Heart right ventricle (tissue), 16 donors: Measurements from ENCODE around the gene TMEM109. TPM values are rescaled to one million over a fixed set of nuclear protein-coding genes. Genes with fewer than 3 reads are reported as not detected.

Experiments used
- ATAC-seq, 8 donors: fragments of 200-7000 bp; cut with Tn5 transposase; one replicate each; pipeline ENCODE4 v1.9.1; 2020; ENCODE audit warnings: mild to moderate bottlenecking in 8 of 8, moderate library complexity in 8 of 8, moderate number of reproducible peaks in 1 of 8
- DNase-seq, 2 donors: peaks; one replicate each; pipeline ENCODE4 v3.0.0-alpha.2; 2020
- H3K27ac ChIP-seq, 10 donors: fragments of 200-600 bp; sonication (generic) in 2 of 10; one replicate each; pipeline versions ENCODE4 v1.5.0 to v1.8.0; 2020 to 2022; ENCODE audit warnings: mild to moderate bottlenecking in 3 of 10
- H3K27me3 ChIP-seq, 7 donors: fragments of 200-600 bp; one replicate each; pipeline ENCODE4 v1.8.0; 2021 to 2022; ENCODE audit warnings: mild to moderate bottlenecking in 2 of 7
- H3K36me3 ChIP-seq, 9 donors: fragments of 200-600 bp; sonication (generic) in 1 of 9; one replicate each; pipeline versions ENCODE4 v1.5.0 to v1.8.0; 2020 to 2022; ENCODE audit warnings: mild to moderate bottlenecking in 2 of 9
- H3K4me1 ChIP-seq, 9 donors: fragments of 200-600 bp; sonication (generic) in 1 of 9; one replicate each; pipeline versions ENCODE4 v1.5.0 to v1.8.0; 2020 to 2022; ENCODE audit warnings: mild to moderate bottlenecking in 4 of 9
- H3K4me3 ChIP-seq, 10 donors: fragments of 200-600 bp; sonication (generic) in 2 of 10; one replicate each; pipeline versions ENCODE4 v1.5.0 to v1.8.0; 2020 to 2022; ENCODE audit warnings: mild to moderate bottlenecking in 7 of 10, moderate library complexity in 2 of 10
- H3K9me3 ChIP-seq, 11 donors: fragments of 200-600 bp in 10 of 11; sonication (generic) in 2 of 11; one replicate each; pipeline versions ENCODE4 v1.5.0 to v1.8.0; 2013 to 2022; ENCODE audit warnings: mild to moderate bottlenecking in 2 of 11, control low read depth in 1 of 11, moderate library complexity in 1 of 11
- WGBS, 2 donors: extraction: QIAGEN DNeasy Blood & Tissue Kit; methylation state at CpG; one replicate each; pipeline ENCODE4 v1.1.7; 2013; ENCODE audit warnings: inconsistent platforms in 1 of 2; 5-methylcytosine and 5-hydroxymethylcytosine counted together
- intact Hi-C, 10 donors: fragments of 100-400 bp; cut with DNase I; formaldehyde crosslinking; loops; one replicate each; pipeline versions ENCODE4 v1.11.1 to v1.14.2; 2022
- polyA plus RNA-seq, 2 donors: library from polyadenylated mRNA; stranded (reverse); fragments of 200-250 nt; gene quantifications; one replicate each; pipeline ENCODE4 v1.2.3, GENCODE V29; 2013
- total RNA-seq, 10 donors: library from RNA; stranded (reverse); fragmentation: NEBNext Ultra II Directional in 3 of 10; extraction: Animal tissue kit (Norgen Biotek cat#: 25700) in 3 of 10; gene quantifications; one replicate each; pipeline versions ENCODE4 v1.2.1 to v1.2.4, GENCODE V29; 2021 to 2023
- TF ChIP-seq, protein P1 (sequence below), 9 donors: fragments of 200-600 bp; sonication (generic) in 2 of 9; IDR thresholded peaks; one replicate each; pipeline versions ENCODE4 v1.5.0 to v1.8.0; 2021 to 2022; ENCODE audit warnings: antibody characterized with exemption in 9 of 9, mild to moderate bottlenecking in 5 of 9, moderate library complexity in 1 of 9
- donor health status: Arrhythmogenic right ventricular cardiomyopathy.
- donor health status: ischemic (EF 13 %, LVEDD 7.1; RV severe dilation, severe dysfunction).
- donor health status: healthy with polysubstance abuse.
- donor health status: DM: no; HTN: yes; CAD: no.
- donor health status: DM: no; HTN: no; CAD: no.
- donor health status: ischemic (EF 25% LVEDD 6.9; RV normal size, moderate dysfunction).
- donor health status: ischemic (EF 25% LVEDD 5.7; RV mildly dilated, moderate dysfunction).
- donor health status: healthy.
- donor health status: DM: yes; HTN: yes; CAD: no.
- donor health status: Ischemic cardiomyopathy.
- donor health status: ischemic (EF 35%, LVEDD 5.7; RV mildly dilated, moderate dysfunction).
- donor health status: nonischemic (EF 11% LVEDD 7.7; RV severe dilation, severe dysfunction).
- donor health status: DM: yes; HTN: yes; CAD: no.
- donor health status: PGD.
- donor health status: ischemic (EF 29% LVEDD 5.4; RV normal size, mild dysfunction).
- donor health status: nonischemic (EF 23%, LVEDD 6.1; RV moderate dilation, normal function).

Gene TMEM109
- total and polyA plus RNA-seq, 12 donors: 53.3 to 121 (median 92.7) TPM

DNA sequence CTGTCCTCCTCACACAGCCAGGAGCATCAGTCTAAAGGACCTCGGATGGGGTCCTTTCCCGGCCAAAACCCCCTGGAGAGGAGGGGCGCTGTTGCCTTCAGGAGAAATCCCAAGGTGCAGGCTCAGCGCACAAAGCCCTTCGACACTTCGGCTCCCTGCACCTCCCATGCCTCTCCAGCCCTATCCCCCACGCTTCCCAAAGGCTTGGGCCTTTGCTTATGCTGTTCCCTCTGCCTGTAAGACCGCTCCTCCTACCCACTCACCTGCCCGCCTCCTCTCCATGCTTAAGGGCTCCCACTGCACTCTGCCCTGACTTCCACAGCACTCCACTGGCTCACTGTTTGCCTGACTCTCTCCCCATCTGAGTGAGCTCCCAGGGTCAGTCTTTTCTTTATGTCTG, 24.5 kb downstream of the TMEM109 start:
- TF ChIP-seq, protein P1, sequence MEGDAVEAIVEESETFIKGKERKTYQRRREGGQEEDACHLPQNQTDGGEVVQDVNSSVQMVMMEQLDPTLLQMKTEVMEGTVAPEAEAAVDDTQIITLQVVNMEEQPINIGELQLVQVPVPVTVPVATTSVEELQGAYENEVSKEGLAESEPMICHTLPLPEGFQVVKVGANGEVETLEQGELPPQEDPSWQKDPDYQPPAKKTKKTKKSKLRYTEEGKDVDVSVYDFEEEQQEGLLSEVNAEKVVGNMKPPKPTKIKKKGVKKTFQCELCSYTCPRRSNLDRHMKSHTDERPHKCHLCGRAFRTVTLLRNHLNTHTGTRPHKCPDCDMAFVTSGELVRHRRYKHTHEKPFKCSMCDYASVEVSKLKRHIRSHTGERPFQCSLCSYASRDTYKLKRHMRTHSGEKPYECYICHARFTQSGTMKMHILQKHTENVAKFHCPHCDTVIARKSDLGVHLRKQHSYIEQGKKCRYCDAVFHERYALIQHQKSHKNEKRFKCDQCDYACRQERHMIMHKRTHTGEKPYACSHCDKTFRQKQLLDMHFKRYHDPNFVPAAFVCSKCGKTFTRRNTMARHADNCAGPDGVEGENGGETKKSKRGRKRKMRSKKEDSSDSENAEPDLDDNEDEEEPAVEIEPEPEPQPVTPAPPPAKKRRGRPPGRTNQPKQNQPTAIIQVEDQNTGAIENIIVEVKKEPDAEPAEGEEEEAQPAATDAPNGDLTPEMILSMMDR (IDR thresholded peaks at IDR 0.05): no peak
- DNase-seq: no peak
- H3K27me3 ChIP-seq: no peaks in the 10 kb centered on the region
- H3K9me3 ChIP-seq: no peaks in the 10 kb centered on the region
- peaks cover 0 to 72% (median 7%) of the 10 kb centered on the region in 9 donors for H3K36me3 ChIP-seq
- H3K4me3 ChIP-seq: no peak overlapping the region
- 83 to 86% methylated on average over 9 of the region's 9 CpGs for WGBS, 2 donors
- intact Hi-C loops: no loop called here
- H3K4me1 ChIP-seq: peaks cover 0 to 51% (median 22%) of the 10 kb centered on the region in 9 donors
- no peak for ATAC-seq
- no peak overlapping the region for H3K27ac ChIP-seq

DNA sequence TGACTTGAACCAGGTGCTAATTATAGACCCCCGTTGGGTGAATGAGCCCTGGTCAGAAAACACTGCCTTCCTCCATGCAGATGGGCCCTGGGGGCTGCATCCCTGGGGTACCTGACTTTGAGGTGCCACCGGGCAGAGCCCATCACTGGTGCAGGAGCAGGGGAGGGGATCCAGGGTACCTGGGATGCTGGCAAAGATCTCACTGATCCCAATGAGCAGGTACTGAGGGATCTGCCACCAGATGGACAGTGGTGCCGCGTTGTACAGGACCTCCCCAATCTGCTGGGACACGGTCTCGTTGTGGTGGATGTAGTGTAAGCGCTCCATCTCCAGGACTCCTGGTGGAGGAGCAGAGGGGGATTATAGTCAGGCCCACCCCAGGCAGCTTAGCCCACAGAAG, 25.3 kb downstream of the TMEM109 start:
- Histone ChIP-seq H3K36me3 (peaks cover 0 to 77% (median 7%) of the 10 kb centered on the region in 9 donors), H3K27ac (no peak overlapping the region), H3K9me3 (no peaks in the 10 kb centered on the region), H3K4me3 (no peak overlapping the region), H3K27me3 (no peaks in the 10 kb centered on the region), H3K4me1 (peaks cover 0 to 51% (median 24%) of the 10 kb centered on the region in 9 donors)
- intact Hi-C loops: no loop called here
- no peak for DNase-seq
- TF ChIP-seq, protein P1 (IDR thresholded peaks at IDR 0.05): no peak
- ATAC-seq: no peak
- 86 to 94% methylated on average over 7 of the region's 7 CpGs for whole genome bisulfite sequencing, 2 donors

DNA sequence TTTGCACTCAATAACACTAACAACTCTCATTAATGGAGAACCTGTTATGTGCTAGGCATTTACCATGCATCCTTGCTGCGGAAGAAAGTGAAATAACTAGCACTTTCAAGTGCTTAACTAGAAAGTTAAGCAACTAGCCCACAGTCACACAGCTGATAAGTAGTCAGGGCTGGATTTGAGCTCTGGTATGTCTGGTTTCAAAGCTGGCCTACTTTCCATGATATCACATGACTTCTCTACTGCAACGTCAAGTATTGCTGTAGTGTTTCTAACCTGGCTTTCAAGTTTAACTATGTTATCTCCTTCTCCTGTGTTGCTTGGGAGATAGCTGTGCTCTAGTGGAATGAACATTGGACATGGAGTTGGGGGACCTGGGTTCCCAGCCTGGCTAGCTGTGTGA, 25.9 kb downstream of the TMEM109 start:
- intact Hi-C loops: no loop called here
- DNase-seq (no peak), ATAC-seq (peak in 1 of 8 donors; percentile 19)
- no peak overlapping the region for H3K4me3 ChIP-seq
- no peak overlapping the region for H3K27ac ChIP-seq
- TF ChIP-seq, protein P1 (IDR thresholded peaks at IDR 0.05): no peak
- H3K4me1 ChIP-seq: peaks cover 0 to 51% (median 26%) of the 10 kb centered on the region in 9 donors
- no peaks in the 10 kb centered on the region for H3K27me3 ChIP-seq
- 50 to 66% methylated on average over 2 of the region's 2 CpGs for WGBS, 2 donors
- no peaks in the 10 kb centered on the region for H3K9me3 ChIP-seq
- H3K36me3 ChIP-seq: peaks cover 0 to 82% (median 7%) of the 10 kb centered on the region in 9 donors

GRCh38 chr11:60941371-60942119, 27.6 kb downstream of the TMEM109 start:
- no peaks in the 10 kb centered on the region for H3K9me3 ChIP-seq
- ATAC-seq: no peak
- peak overlapping the region in 1 of 10 donors; percentile 23 for H3K27ac ChIP-seq
- no peak for DNase-seq
- WGBS, 2 donors: 68 to 72% methylated on average over 6 of the region's 6 CpGs
- peaks cover 0 to 93% (median 7%) of the 10 kb centered on the region in 9 donors for H3K36me3 ChIP-seq
- H3K27me3 ChIP-seq: no peaks in the 10 kb centered on the region
- peaks cover 0 to 43% (median 24%) of the 10 kb centered on the region in 9 donors for H3K4me1 ChIP-seq
- no peak overlapping the region for H3K4me3 ChIP-seq
- TF ChIP-seq, protein P1 (IDR thresholded peaks at IDR 0.05): no peak
- intact Hi-C loops: no loop called here
